ENCODE results near the gene SNPH.
A peak's percentile ranks its signal among the peaks of the same experiment; 100 is the strongest.

SNPH gene

GRCh38 chr20:1286267-1287024 is 20.4 kb downstream of the SNPH start:
- DNase-seq (ENCODE audit: extremely low read depth in 1 of 2, low read depth in 1 of 2): no peak

GRCh38 chr20:1287306-1287705 is 21.2 kb downstream of the SNPH start:
- DNase-seq (ENCODE audit: extremely low read depth in 1 of 2, low read depth in 1 of 2): no peak

- DNase-seq (ENCODE audit: extremely low read depth in 1 of 2, low read depth in 1 of 2): no peak
These were observed 21.9 kb downstream of the SNPH start for GRCh38 chr20:1287787-1288569.

DNA sequence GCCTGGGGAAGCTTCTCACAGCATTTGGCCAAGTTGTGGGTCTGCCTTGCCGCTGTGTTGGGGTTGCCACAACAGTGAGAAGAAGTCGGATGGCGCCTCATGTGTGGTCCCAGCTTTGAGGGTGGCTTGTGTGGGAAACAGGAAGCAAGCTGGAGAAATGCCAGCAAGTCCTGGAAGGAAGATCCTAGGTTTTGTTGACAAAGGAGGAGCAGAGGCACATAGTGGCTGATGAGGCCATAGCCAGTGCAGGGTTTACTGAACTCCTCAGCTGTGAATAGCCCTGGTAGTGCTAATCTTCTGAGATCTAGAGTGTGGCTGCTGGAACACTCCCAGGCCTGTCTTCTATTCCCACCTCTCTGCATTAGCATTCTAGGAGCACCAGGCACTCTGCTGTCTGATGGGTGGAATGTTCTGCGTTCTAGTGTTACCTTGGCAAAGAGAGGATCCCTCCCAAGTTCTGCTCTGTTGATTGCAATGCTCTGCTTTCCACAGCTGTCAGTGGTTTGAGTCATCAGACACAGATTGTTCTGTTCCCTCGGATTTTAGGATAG is 25.2 kb downstream of the SNPH start:
- DNase-seq (ENCODE audit: extremely low read depth in 1 of 2, low read depth in 1 of 2): no peak

DNA sequence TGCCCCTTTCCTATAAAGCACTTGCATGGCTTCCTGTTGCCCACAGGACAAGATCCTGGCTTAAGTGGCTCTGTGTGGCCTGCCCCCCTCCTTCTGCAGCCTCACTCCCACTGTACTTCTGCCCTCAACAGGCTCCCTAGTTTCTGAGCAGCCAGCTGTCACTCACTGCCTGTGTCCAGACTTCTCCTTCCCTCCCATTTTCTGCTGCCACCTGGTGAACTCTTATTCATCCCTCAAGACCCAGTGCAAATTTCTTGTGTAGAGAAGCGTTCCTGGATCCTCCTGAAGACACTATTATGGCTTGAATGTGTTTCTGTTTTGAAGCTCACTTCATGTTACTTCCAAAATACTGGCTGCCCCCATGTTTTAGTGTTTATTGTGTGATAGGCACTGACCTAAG is 26.5 kb downstream of the SNPH start:
- DNase-seq (ENCODE audit: extremely low read depth in 1 of 2, low read depth in 1 of 2): no peak

DNA sequence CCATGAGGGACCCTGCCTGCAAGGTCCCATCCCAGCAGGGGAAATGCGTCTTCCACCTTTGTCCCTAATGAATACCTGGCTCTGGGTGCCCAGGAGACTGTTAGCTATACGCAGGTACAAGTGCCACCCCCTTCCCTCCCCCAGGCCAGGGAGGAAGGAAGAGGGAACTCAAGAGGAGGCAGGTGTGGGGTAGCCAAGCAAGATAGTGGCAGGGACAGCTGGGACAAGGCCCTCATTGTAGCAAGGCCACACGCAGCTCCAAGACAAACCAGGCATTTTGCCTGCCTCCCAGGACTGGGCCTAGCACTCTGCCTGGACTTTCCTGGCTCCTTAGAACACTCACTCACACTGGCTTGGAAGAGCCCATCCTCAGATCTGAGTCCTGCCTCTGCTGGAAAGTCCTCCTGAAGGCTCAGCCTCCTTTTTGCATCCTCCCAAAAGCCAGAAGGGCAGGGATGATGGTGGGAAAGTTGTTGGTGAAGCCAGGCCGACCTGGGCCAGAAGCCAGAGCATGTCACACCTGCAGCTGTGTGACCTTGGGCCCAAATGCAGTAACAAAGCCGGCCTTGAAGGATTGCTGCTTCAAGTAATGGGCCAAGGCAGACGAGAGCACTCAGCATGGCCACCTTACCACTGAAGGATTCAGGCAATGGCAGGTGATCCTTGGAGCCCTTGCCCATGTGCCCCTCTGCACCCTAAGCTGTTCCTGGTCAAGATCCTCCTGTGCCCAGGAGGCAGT is 27.7 kb downstream of the SNPH start:
- DNase-seq (ENCODE audit: extremely low read depth in 1 of 2, low read depth in 1 of 2): no peak

- DNase-seq (ENCODE audit: extremely low read depth in 1 of 2, low read depth in 1 of 2): no peak
These were observed 28.4 kb downstream of the SNPH start for GRCh38 chr20:1294497-1294896.

DNA sequence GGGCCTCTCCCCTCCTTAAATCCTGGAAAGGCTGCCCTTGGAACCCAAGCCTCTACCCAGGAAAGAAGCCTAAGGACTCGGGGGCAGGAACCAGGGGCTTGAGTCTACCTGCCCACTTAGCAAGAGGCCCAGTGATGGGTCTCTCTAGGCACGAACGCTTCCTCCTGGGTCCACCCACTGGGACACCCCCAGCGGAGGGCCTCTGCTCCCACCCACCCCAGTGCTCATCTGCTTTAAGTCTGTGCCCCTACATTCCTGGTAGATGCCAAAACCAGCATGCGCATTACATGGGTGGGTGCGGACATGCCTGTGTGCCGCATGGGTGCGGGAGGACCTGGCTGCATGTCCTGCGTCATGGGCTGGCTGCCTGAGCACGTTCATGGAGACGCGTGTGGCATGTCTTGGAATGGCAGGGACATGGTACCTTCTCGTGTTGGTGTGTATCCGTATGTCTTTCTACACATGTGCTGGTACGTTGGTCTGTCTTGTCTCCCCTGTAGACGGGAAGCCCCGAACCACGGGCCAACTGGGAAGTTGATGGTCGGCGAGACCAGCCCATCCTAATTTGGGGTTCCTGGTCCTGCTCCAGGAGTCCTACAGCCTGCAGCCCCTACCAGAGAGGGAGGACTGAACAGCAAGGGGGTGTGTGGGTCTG is 29.3 kb downstream of the SNPH start:
- DNase-seq (ENCODE audit: extremely low read depth in 1 of 2, low read depth in 1 of 2): no peak

GRCh38 chr20:1296117-1296610 is 30.1 kb downstream of the SNPH start:
- no peak for DNase-seq (ENCODE audit: extremely low read depth in 1 of 2, low read depth in 1 of 2)

GRCh38 chr20:1296922-1297321 is 30.8 kb downstream of the SNPH start:
- no peak for DNase-seq (ENCODE audit: extremely low read depth in 1 of 2, low read depth in 1 of 2)

DNA sequence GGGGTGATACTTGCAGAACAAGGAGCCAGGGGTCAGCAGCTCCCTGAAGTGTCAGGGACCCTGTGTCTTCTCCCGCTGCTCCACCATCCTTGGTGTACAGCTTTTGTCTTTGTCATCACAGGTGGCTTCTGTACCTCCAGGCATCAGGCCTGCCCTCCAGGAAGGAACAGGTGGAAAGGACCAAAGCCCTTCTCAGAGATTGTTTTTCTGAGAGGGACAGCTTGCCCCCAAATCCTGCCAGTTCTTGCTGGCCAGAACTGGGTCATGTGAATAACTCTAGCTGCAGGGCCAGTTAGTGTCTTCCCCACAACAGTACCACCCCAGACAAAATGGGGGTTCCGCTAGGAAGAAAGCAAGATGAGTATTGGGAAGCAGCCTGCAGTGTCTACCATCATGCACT is 31.4 kb downstream of the SNPH start:
- DNase-seq (ENCODE audit: extremely low read depth in 1 of 2, low read depth in 1 of 2): no peak

- no peak for DNase-seq (ENCODE audit: extremely low read depth in 1 of 2, low read depth in 1 of 2)
These were observed 32.1 kb downstream of the SNPH start for GRCh38 chr20:1298166-1298565.

DNA sequence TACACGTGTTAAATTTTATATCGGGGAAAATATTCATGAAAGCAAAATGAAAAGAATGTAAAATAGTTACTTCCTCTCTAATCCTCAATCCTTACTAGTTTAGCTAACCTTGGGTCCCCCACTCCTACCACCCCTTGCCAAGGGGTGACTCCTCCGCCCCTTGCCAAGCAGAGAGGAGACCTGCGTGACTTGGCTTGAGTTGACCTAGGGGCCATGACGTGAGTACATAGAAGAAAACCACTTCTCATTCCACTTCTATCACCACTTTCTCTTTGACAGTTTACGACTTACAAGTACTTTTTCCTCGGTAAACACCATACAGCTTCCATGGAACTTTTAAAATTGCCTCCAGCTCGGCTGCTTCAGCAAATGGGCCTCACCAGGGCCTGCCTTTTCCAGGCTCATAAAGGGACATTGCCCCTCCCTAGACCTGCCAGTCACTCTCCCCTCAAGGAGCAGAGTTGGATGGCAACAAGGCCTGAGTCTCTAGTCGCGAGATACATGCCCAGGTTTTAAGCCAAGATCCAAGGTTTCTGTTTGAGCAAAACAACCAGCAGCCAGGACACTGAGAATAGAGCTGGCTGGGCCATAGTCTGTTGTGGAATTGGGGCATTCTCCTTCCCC is 32.9 kb downstream of the SNPH start:
- no peak for DNase-seq (ENCODE audit: extremely low read depth in 1 of 2, low read depth in 1 of 2)

DNA sequence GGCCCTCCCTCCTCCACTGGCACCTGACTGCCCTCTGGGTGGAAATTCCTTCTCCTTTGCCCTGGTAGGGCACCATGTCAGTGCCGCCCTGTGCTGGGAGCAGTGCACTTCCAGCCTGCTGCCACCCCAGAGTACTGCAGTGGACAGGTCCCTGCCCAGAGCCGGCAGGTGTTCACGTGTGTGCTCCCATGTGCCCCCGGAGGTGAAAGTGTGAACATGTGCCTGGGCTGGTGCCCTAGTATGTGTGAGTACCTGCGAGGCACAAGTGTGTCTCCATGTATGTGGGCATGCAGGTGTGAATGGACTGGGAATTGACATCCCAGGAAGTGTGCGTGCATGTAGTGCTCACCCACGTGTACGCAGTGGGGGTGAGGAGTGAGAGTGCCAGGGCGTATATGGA is 33.4 kb downstream of the SNPH start:
- DNase-seq (ENCODE audit: extremely low read depth in 1 of 2, low read depth in 1 of 2): peak in 1 of 2 donors; percentile 25

DNA sequence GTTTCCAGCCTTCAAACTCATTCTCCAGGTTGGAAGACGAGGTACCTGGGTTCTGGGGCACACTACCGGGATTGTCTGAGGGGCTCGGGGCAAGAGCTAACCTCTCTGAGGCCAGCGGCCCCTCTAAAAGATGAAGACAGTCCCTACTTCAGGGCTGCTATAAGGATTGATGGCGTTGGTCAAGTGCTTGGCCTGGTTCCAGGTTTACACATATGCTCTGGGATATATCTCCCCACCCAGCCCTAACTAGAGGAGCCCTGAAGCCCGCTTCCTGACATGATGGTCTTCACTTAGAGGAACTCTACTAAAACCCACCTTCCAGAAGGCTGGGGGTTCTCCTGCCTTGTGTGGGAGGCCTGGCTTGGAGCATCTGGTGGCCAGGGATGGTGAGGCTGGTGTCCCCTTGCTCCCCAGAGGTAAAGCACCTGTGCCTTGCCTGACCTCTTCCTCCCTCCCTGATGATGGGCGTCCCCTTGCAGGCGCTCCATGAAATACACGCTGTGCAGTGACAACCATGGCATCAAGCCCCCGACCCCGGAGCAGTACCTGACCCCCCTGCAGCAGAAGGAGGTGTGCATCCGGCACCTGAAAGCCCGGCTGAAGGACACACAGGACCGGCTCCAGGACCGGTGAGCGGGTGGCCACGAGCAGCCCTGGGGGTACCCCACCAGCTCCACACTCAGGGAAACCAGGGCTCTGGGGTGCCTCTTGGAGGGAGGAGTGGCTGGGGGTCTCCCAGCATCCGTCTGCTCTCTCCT is 34.2 kb downstream of the SNPH start:
- DNase-seq (ENCODE audit: extremely low read depth in 1 of 2, low read depth in 1 of 2): no peak

- peak; percentile 32 to 57 for DNase-seq (ENCODE audit: extremely low read depth in 1 of 2, low read depth in 1 of 2)
These were observed 35.0 kb downstream of the SNPH start for GRCh38 chr20:1301031-1301529.

DNA sequence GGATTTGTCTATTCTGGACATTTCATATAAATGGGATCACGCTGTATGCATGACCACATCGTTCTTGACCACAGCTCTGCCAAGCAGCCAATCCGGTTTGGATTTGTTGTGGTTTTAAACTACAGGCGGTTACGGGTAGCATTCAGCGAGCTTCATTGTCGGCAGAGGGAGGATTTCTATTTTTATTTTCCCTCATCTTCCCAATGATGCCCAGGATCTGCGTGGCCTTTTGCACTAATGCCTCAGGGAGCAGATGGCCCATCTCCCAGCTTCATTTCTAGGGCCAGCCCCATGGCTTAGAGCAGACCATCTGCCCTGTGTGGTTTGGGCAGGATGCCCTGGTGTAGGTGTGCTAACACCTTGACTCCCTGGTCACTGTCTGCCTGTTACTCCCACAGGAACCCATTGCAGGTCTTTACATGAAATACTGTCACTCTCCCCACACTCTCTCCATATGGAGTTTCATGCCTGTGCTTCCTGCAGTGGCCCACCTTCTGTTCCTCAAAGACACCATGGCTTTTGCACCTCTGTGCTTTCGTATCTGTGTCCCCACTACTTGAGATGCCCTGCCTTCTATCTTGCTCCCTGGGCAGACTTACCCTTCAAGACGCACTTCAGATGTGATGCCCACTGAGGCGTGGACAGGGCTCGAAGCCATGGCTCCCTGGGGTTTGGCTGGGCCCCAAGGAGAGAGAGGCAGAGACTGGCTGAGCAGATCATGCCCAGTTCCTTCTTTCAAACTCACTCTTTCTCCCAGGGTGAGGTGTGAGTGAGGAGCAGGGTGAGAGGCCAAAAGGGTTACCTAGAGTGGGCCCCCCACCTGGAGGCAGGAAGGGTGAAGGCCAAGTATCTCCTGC is 36.8 kb downstream of the SNPH start:
- no peak for DNase-seq (ENCODE audit: extremely low read depth in 1 of 2, low read depth in 1 of 2)

GRCh38 chr20:1304710-1305515 is 38.8 kb downstream of the SNPH start:
- DNase-seq (ENCODE audit: extremely low read depth in 1 of 2, low read depth in 1 of 2): no peak
